NOMO-1 treated with dmso at 0.1 percent for 144 hours (cell line): ENCODE measurements around the gene ARHGAP42.
A peak's percentile ranks its signal among the peaks of the same experiment; 100 is the strongest.

Source experiments
- DNase-seq: peaks from one replicate; lab custom pipeline; 2025; ENCODE audit not compliant: unreplicated experiment; lab: John Stamatoyannopoulos, UW

ARHGAP42 gene

DNA sequence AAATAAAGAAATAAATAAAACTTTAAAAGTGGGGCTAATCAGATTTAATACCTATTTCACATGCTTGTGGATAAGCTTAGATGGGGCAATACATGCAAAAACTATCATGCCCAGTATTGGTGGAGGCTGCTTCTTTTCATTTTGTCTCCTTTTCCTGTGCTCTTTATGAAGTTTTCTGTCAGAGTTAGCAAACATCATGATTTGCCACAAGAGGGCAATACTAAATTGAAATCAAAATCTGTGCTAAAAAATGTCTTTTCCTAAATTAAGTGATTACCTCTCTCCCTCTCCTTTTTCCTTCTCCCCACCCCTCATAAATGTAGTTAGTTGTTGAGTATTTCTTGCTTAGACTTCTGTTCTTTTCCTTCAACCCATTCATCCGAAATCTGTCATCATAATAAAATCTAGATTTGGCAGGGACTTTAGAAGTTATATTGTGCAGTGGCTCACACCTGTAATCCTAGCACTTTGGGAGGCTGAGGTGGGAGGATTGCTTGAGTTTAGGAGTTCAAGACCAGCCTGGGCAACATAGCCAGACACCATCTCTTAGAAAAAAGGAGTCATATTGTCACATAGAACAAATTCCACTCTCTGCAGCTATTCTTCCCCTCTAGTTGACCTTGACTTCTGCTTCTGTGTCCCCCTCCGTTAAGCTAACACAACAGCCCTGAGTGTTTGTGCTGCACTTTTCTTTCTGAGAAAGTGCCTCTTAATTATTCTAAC lies 4.7 kb upstream of the ARHGAP42 start:
- DNase-seq: no peak

GRCh38 chr11:100683126-100683525 lies 4.0 kb upstream of the ARHGAP42 start:
- no peak for DNase-seq

- DNase-seq: no peak
These were observed 2.7 kb upstream of the ARHGAP42 start for GRCh38 chr11:100684101-100685065.

DNA sequence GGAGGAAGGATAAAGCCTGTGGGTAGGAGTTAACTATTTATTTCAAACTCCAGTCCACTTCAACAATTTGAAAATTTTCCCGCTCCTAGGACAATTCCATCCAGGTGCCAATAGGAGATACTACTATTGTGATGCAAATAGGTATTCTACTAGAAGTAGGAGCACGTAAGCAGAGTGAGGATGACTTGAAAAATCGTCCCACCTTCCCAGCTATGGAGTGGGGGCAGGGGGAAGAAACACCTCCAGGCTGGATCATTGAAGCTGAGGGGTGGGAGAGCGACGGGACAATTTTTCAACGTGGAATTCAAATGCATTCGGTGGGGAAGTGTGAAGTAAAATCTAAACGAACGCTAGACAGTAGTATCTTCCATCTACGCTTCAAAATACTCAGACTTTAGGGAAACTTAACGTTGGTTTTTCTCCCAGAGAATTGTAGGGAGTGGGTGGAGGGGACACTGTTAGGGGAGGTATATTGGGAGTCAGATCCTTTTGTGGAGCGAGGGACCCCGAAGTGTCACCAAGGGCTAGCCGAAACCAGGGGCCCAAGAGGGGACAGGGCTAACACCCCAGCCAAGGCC lies 523 bp upstream of the ARHGAP42 start:
- no peak for DNase-seq

DNA sequence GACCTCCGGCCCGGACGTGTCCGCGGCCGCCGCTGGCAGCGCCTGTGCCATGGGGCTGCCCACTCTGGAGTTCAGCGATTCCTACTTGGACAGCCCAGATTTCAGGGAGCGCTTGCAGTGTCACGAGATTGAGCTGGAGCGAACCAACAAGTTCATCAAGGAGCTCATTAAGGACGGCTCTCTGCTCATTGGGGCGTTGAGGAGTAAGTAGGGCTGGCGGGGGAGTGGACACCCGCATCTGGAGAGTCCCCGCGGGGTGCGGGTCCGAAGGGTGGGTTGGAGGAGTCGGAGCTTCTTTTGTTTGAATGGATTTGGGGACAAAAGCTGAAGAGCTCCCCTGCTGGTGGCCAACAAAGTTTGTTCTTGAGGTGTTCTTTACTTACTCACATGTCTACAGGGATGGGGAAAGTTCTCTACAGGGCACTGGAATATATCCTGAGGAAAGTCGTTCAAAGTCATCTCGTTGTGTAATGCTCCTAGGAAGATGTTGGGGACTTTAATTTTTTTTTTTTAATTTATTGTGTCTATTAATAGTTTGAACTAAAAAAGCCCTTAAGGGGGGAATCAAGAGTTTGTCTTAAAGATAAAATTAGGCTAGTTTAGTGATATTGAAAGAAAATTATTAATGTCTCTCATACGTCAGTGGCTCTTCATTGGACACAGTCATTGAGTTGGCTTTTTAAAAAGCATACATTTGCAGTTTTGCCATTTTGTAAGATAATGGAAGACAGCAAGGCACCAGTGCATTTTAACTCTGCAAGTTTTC lies 725 bp downstream of the ARHGAP42 start:
- DNase-seq: peak; percentile 45

GRCh38 chr11:100689141-100689540 lies 2.1 kb downstream of the ARHGAP42 start:
- DNase-seq: no peak

DNA sequence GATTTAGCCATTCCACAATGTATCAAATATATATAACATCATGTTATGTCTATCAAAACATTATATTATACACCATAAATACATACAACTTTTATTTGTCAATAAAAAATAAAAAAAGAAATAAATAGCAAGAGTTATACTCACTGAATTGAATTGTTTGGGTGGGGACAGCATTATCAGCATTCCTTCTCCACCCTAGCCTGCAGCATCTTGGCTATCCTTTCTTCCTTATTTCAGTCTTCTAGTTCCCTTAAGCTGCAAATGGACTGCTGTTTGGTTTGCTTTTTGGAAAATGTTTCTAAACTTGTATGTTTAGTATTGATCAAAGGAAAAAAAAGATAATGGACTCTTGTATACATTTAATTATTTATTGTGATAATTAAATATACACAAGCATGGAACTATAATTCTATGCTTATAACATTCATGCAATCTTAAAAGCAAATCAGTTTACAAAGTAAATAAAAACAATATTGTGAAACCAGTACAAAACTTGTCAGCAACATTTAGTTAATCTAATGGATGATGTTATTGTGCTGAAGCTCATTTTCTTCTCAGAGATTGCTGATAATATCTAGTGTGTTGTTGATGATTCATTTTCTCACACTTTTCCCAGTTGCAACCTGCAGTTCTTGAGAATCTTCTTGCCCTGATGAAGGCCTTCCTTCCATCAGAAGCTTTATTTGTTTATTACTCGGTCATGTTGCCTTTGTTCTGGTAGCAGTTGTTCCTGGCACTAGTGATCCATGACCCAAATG lies 5.0 kb downstream of the ARHGAP42 start:
- DNase-seq: no peak

- no peak for DNase-seq
These were observed 8.8 kb downstream of the ARHGAP42 start for GRCh38 chr11:100695911-100696310.

DNA sequence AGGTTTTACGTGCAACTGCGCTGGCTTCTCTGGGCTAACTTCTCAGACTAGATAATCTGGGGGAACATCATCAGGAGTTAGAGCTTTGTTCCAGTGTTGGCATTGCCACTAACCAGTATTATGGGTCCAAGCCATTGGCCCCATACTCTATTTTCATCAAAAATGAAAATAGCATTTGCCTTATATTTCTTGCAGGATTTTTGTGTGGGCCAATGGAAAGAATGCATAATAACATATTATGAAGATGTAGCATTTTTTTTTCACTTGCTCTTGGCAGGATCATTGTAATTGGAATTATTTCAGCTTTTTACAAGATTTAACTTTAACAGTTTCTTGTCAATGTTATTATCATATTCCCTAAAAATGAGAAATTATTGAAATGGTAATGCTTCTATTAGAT lies 16.1 kb downstream of the ARHGAP42 start:
- no peak for DNase-seq

GRCh38 chr11:100703801-100704575 lies 16.9 kb downstream of the ARHGAP42 start:
- no peak for DNase-seq

- no peak for DNase-seq
These were observed 18.4 kb downstream of the ARHGAP42 start for GRCh38 chr11:100705447-100705846.

DNA sequence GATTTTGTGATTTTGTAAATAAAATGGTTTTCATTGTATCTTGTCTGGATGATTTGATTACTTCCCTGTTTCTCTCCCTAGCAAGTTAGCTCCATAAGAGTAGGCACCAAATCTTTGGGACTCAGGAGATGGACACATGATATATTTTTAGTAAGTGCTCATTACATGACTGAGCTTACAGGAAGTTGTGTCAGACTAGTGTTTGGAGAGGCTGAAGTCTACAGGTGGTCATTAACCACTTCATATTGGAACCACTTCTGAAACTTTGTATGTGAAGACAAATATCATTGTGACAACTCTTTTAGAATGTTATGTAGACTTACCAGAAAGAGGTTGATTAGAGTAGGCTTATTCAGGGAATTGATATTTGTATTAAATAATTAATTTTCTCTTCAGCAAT lies 19.1 kb downstream of the ARHGAP42 start:
- DNase-seq: no peak

- no peak for DNase-seq
These were observed 22.3 kb downstream of the ARHGAP42 start for GRCh38 chr11:100709233-100709957.

- no peak for DNase-seq
These were observed 24.9 kb downstream of the ARHGAP42 start for GRCh38 chr11:100711984-100712383.

GRCh38 chr11:100712583-100712982 lies 25.5 kb downstream of the ARHGAP42 start:
- no peak for DNase-seq

DNA sequence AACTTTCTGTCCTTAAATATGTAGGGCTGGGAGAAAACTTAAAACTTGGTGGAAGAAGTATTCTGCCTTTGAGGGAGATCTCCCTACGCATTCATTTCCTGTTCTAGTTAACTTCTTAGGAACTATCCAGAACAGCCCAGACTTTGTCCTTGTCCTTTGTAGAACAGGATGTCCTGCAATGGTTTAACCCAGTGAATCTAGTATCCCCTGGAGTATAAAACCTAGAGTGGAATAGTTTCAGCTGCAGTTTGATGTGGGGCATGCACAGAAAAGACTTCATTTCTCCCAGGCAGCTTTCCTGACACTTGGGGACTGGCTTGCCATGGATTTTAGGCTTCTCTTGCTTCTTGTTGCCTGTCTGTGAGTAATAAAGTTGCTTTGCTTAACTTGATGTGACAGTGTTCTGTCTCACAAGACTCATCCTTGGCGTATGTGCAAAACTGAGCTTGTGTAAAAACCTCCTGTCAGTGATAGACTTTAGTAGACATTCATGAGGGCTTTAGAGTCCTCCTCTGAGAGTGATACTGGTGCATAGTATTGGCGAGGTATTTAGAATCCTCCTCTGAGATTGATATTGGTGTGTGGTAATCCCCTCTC lies 28.2 kb downstream of the ARHGAP42 start:
- no peak for DNase-seq

- DNase-seq: no peak
These were observed 29.8 kb downstream of the ARHGAP42 start for GRCh38 chr11:100716838-100717237.

DNA sequence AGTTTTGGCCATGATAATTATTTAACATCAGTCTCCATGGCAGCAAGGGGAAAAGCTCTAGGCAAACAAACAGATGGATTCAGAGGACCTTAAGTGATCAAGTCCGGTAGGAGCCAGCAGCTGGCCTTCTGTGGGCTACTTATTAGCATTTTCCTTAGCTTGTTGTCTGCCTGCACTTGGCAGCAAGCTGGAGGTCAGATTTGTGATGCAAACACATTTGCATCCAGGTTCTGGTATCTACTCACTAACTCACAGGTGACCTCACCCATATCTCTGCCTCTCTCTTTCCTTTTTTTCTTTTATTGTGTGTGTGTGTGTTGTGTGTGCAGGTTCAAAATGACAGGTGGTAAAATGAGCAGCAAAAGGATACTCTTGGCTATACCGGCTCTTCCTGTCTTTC lies 32.3 kb downstream of the ARHGAP42 start:
- no peak for DNase-seq
